HG03175 (cell line): ENCODE data around the gene USP37.

Source experiments
- ATAC-seq: cut with Tn5 transposase; IDR thresholded peaks from one replicate; pipeline ENCODE4 v1.9.1; 2021; ENCODE audit warnings: mild to moderate bottlenecking, moderate library complexity; ENCODE audit not compliant: unreplicated experiment

USP37 gene

DNA sequence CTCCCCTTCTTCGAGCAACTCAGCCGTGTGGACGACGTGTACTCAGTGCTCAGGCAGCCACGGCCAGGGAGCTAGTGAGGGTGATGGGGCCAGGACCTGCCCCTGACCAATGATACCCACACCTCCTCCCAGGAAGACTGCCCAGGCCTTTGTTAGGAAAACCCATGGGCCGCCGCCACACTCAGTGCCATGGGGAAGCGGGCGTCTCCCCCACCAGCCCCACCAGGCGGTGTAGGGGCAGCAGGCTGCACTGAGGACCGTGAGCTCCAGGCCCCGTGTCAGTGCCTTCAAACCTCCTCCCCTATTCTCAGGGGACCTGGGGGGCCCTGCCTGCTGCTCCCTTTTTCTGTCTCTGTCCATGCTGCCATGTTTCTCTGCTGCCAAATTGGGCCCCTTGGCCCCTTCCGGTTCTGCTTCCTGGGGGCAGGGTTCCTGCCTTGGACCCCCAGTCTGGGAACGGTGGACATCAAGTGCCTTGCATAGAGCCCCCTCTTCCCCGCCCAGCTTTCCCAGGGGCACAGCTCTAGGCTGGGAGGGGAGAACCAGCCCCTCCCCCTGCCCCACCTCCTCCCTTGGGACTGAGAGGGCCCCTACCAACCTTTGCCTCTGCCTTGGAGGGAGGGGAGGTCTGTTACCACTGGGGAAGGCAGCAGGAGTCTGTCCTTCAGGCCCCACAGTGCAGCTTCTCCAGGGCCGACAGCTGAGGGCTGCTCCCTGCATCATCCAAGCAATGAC, 163.6 kb downstream of the USP37 start:
- ATAC-seq = no peak

DNA sequence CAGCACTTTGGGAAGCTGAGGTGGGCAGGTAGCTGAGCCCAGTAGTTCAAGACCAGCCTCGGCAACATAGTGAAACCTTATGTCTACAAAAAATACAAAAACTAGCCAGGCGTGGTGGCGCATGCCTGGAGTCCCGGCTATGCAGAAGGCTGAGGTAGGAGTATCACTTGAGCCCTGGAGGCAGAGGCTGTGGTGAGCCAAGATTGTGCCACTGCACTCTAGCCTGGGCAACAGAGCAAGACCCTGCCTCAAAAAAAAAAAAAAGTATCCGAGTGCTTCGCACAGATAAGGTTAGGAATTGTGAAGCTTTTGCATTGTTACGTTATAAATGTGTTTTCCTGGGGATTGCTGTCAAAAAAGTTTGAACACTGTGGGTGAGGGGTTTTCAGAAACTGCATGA, 164.3 kb downstream of the USP37 start:
- ATAC-seq = no peak

- no peak for ATAC-seq
Measured at GRCh38 chr2:218402911-218403411, 165.2 kb downstream of the USP37 start.

DNA sequence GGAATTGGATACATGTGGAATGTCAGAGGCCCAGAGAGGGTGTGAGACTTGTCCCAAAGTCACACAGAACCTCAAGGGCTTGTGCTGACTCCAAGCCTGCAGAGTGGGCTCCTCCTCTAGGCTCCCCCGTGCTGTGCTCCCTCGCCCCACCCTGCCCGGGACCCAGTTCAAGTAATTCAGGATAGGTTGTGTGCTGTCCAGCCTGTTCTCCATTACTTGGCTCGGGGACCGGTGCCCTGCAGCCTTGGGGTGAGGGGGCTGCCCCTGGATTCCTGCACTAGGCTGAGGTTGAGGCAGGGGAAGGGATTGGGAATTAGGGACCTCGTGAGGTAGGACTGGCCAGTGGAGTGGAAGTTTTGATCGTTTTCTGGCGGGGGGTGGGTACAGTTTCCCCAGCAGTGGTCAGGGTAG, 165.7 kb downstream of the USP37 start:
- ATAC-seq = no peak

DNA sequence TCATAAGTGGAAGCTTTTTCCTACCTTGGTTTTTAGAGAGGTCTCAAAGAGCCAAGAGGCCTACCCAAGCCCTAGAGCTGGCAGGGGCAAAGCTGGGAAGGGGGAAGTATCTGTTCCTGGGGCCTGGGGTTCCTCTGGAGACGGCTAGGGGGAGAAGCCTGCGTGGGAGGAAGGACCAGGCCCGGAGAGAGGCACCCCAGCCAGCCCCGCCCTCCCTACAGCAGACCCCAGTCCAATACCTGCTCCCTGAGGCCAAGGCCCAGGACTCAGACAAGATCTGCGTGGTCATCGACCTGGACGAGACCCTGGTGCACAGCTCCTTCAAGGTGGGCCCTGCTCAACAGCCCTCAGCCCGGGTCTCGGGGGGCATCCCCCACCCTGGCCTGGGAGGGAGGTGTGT, 166.3 kb downstream of the USP37 start:
- ATAC-seq = no peak

GRCh38 chr2:218400930-218401881, 166.9 kb downstream of the USP37 start:
- ATAC-seq = no peak
